22Rv1 (cell line): ENCODE data around the gene ITGBL1.

Source experiments
- H3K27ac ChIP-seq: fragments of 450-650 bp; 2 replicates; pipeline ENCODE4 v1.5.1; 2017
- ZFX ChIP-seq: fragments of 450-650 bp; IDR thresholded peaks from 2 replicates; pipeline ENCODE4 v1.6.1; 2017; ENCODE audit warnings: antibody characterized with exemption, borderline replicate concordance
- TF ChIP-seq, protein P1 (sequence below): fragments of 450-650 bp; IDR thresholded peaks from 2 replicates; pipeline ENCODE4 v1.5.1; 2017; ENCODE audit warnings: mild to moderate bottlenecking

The ITGBL1 gene

DNA sequence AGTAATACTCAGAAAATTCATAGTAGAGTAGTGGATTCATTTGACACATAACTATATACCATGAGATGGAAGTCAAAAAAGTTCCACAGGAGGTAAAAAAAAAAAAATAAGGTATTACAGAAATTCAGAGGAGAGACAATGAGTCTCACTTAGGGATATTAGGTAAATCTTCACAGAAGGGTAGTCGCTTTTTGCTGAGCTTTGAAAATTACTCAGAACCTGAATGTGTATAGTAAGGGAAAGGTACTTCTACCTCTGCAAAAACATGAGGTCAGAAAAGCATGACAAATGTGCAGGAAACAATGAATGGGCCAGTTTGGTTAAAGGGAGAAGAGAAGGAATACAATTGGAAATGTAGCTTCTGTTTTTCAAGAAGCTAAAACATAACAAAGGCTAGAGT lies 250.6 kb downstream of the ITGBL1 start:
- TF ChIP-seq, protein P1, sequence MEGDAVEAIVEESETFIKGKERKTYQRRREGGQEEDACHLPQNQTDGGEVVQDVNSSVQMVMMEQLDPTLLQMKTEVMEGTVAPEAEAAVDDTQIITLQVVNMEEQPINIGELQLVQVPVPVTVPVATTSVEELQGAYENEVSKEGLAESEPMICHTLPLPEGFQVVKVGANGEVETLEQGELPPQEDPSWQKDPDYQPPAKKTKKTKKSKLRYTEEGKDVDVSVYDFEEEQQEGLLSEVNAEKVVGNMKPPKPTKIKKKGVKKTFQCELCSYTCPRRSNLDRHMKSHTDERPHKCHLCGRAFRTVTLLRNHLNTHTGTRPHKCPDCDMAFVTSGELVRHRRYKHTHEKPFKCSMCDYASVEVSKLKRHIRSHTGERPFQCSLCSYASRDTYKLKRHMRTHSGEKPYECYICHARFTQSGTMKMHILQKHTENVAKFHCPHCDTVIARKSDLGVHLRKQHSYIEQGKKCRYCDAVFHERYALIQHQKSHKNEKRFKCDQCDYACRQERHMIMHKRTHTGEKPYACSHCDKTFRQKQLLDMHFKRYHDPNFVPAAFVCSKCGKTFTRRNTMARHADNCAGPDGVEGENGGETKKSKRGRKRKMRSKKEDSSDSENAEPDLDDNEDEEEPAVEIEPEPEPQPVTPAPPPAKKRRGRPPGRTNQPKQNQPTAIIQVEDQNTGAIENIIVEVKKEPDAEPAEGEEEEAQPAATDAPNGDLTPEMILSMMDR: no peak
- TF ChIP-seq ZFX: no peak
- no peak overlapping the region for H3K27ac ChIP-seq

- no peak overlapping the region for H3K27ac ChIP-seq
- TF ChIP-seq ZFX: no peak
Measured at GRCh38 chr13:101703838-101704237, 251.4 kb downstream of the ITGBL1 start.

DNA sequence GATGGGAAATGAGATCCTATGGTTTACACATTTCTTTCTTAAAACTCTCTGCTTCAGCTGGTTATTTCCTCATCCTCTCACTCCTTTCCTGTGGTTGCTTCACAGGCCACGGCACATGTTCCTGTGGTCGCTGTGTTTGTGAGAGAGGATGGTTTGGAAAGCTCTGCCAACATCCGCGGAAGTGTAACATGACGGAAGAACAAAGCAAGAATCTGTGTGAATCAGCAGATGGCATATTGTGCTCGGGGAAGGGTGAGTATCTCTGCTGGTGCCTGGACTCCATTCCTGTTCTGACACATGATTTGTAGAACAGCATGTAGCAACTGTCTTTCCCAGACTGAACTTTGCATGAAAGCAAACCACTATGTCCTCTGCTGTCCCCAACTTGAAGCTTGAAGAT lies 254.2 kb downstream of the ITGBL1 start:
- no peak overlapping the region for H3K27ac ChIP-seq
- TF ChIP-seq ZFX: no peak
- TF ChIP-seq, protein P1: no peak

- H3K27ac ChIP-seq: no peak overlapping the region
- TF ChIP-seq, protein P1: no peak
- TF ChIP-seq ZFX: no peak
Measured at GRCh38 chr13:101707659-101708058, 255.2 kb downstream of the ITGBL1 start.

DNA sequence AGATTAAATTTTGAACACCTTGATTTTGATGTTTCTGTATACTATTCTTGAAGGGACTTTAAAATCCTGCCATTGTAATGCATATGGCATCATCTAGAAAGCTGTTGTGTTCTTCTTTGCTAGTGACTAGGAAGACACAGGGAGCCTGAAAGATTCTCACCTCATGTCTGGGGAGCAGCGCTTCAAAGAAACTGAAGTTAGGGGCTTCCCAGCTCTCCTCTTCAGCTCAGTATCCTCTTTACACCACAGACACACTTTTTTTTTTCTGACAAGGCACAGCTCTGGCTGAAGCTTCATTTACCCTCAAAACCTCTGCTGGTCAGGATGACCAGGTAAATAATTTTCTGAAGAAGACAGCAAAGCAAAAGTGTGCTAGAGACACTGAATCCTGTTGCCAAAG lies 255.6 kb downstream of the ITGBL1 start:
- no peak overlapping the region for H3K27ac ChIP-seq
- TF ChIP-seq, protein P1: no peak
- no peak for TF ChIP-seq ZFX

DNA sequence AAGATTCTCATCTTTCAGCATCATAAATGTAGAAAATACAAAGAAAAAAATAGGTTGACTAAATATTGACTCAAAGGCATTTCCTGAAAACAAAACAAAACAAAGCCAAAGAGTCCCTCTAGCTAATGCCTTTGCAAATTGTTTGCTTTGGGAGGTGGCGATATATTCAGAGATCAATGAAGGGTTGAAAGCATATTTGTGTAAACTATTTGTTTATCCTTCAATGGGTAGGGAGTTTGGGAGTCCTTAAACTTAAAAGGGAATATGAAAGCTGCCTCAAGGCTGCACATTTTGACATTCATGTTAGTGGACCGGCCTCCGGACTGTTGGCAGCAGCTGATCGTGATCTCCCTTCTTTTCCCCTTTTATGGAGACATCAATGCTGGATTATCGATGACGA lies 257.5 kb downstream of the ITGBL1 start:
- H3K27ac ChIP-seq: no peak overlapping the region
- TF ChIP-seq, protein P1: no peak
- TF ChIP-seq ZFX: no peak

DNA sequence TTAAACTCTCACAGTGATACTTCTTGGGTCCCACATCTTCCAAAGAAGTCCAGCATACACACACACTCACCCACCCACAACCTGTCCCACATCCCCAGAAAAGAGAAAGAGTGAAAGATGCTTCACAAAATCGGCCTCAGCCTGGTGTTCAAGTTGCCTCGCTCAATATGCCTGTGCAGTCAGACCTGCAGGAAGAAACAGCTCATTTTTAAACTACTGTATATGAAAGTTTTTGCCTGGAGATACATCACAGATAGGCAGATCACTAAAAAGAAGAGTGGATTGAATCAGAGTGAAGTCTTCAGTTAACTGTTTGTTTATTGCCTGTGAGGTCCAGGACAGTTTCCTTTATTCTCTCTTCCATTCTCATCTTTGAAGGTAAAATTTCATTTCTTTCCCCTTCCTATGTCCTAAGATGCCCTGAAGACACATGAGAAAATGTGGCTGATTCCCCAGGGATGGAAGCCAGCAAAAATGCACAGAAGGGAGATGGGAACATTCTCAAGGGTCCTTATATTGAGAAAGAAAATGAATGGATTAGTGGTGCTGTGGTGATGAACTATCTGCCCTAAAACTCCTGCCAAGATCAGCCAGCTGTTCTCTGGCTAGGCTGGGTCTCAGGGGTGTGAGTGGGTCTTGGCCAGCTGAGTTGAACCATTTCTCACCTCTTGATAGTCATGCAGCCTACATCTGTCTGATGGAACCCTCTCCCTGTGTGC lies 259.0 kb downstream of the ITGBL1 start:
- TF ChIP-seq ZFX: no peak
- TF ChIP-seq, protein P1: no peak
- H3K27ac ChIP-seq: no peak overlapping the region

- TF ChIP-seq, protein P1: no peak
- TF ChIP-seq ZFX: no peak
Measured at GRCh38 chr13:101712026-101712348, 259.5 kb downstream of the ITGBL1 start.

More at GRCh38 chr13:101712026-101712348, 259.5 kb downstream of the ITGBL1 start:
- no peak overlapping the region for H3K27ac ChIP-seq
